Neural cell (in vitro differentiated cells): Measurements from ENCODE around the gene EPPIN.

Experiments
- CTCF ChIP-seq: fragments of 450-650 bp; IDR thresholded peaks from 2 replicates; pipeline ENCODE4 v1.5.1; 2014; ENCODE audit warnings: antibody characterized with exemption, mild to moderate bottlenecking, moderate library complexity; ENCODE audit not compliant: poor library complexity, severe bottlenecking
- EP300 ChIP-seq: fragments of 450-650 bp; conservative IDR thresholded peaks from 2 replicates; pipeline ENCODE4 v1.6.1; 2014; ENCODE audit warnings: antibody characterized with exemption, mild to moderate bottlenecking, moderate library complexity; ENCODE audit not compliant: poor library complexity, severe bottlenecking
- EZH2 ChIP-seq: fragments of 200-600, 300-800 bp; shearing (Covaris generic), sonication (generic); IDR thresholded peaks from 2 replicates; pipeline ENCODE4 v1.6.1; 2014; ENCODE audit warnings: antibody characterized with exemption, low read length, borderline replicate concordance, mild to moderate bottlenecking; ENCODE audit not compliant: insufficient read depth, poor library complexity, severe bottlenecking
- POLR2AphosphoS5 ChIP-seq: IDR thresholded peaks from 2 replicates; pipeline ENCODE4 v1.6.1; 2012
- RAD21 ChIP-seq: fragments of 450-650 bp; conservative IDR thresholded peaks from 2 replicates; pipeline ENCODE4 v1.6.1; 2014; ENCODE audit warnings: antibody characterized with exemption, mild to moderate bottlenecking, moderate library complexity
- SMC3 ChIP-seq: fragments of 450-650 bp; conservative IDR thresholded peaks from 2 replicates; pipeline ENCODE4 v1.6.1; 2014; ENCODE audit warnings: antibody characterized with exemption, mild to moderate bottlenecking, moderate library complexity; ENCODE audit not compliant: poor library complexity
- TAF1 ChIP-seq: IDR thresholded peaks from 2 replicates; pipeline ENCODE4 v1.6.1; 2012; ENCODE audit warnings: low read depth
- TF ChIP-seq, protein P1 (sequence below): IDR thresholded peaks from 2 replicates; pipeline ENCODE4 v1.6.1; 2012; ENCODE audit warnings: borderline replicate concordance

DNA sequence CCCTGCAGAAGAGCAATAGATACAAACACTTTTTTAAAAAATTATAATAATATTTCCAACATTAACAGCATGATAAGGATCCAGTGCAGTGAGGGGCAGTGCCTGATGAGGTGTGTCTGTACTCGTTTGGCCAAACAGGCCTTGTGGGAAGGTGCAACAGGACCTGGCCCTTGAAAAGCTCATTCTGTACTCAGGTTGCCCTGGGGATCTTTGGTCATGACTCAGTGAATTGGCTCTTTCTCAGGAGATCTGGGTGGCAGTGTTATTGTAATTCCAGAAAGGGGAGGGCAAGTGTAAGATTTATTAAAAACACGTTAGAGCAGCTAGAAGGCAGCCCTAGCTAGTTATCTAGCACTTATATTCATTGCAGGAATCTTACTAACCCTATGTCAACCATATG lies 28.9 kb downstream of the EPPIN start:
- TF ChIP-seq POLR2AphosphoS5: no peak
- TF ChIP-seq RAD21: no peak
- TF ChIP-seq CTCF: no peak
- TF ChIP-seq, protein P1, sequence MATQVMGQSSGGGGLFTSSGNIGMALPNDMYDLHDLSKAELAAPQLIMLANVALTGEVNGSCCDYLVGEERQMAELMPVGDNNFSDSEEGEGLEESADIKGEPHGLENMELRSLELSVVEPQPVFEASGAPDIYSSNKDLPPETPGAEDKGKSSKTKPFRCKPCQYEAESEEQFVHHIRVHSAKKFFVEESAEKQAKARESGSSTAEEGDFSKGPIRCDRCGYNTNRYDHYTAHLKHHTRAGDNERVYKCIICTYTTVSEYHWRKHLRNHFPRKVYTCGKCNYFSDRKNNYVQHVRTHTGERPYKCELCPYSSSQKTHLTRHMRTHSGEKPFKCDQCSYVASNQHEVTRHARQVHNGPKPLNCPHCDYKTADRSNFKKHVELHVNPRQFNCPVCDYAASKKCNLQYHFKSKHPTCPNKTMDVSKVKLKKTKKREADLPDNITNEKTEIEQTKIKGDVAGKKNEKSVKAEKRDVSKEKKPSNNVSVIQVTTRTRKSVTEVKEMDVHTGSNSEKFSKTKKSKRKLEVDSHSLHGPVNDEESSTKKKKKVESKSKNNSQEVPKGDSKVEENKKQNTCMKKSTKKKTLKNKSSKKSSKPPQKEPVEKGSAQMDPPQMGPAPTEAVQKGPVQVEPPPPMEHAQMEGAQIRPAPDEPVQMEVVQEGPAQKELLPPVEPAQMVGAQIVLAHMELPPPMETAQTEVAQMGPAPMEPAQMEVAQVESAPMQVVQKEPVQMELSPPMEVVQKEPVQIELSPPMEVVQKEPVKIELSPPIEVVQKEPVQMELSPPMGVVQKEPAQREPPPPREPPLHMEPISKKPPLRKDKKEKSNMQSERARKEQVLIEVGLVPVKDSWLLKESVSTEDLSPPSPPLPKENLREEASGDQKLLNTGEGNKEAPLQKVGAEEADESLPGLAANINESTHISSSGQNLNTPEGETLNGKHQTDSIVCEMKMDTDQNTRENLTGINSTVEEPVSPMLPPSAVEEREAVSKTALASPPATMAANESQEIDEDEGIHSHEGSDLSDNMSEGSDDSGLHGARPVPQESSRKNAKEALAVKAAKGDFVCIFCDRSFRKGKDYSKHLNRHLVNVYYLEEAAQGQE: no peak
- TF ChIP-seq SMC3: no peak
- no peak for TF ChIP-seq EZH2
- no peak for TF ChIP-seq TAF1
- no peak for TF ChIP-seq EP300
